Lung (tissue), 12 donors: ENCODE measurements around the gene TMEM150B. TPM values are rescaled to one million over a fixed set of nuclear protein-coding genes. Genes with fewer than 3 reads are reported as not detected.

Source experiments
- ATAC-seq: fragments of 200-7000 bp; cut with Tn5 transposase; one replicate; pipeline ENCODE4 v1.9.1; 2020; ENCODE audit warnings: moderate number of reproducible peaks; ENCODE audit not compliant: insufficient read depth, low FRiP score
- DNase-seq, 3 donors: peaks; one replicate each; pipeline ENCODE4 v3.0.0-alpha.2; 2013 to 2017
- H3K27ac ChIP-seq, 2 donors: one replicate each; pipeline ENCODE4 v1.5.1; 2013; ENCODE audit warnings: mild to moderate bottlenecking in 2 of 2, moderate library complexity in 2 of 2, control low read depth in 1 of 2, inconsistent platforms in 1 of 2, low read depth in 1 of 2, low read length in 1 of 2
- H3K27me3 ChIP-seq, 3 donors: one replicate each; pipeline ENCODE4 v1.5.1; 2013; ENCODE audit warnings: low read length in 2 of 3; ENCODE audit not compliant: control insufficient read depth in 3 of 3, insufficient read depth in 3 of 3
- H3K36me3 ChIP-seq, 4 donors: one replicate each; pipeline ENCODE4 v1.5.1; 2013; ENCODE audit warnings: low read length in 4 of 4, mild to moderate bottlenecking in 1 of 4, moderate library complexity in 1 of 4; ENCODE audit not compliant: control insufficient read depth in 4 of 4, insufficient read depth in 4 of 4
- H3K4me1 ChIP-seq, 5 donors: one replicate each; pipeline ENCODE4 v1.5.1; 2013; ENCODE audit warnings: low read length in 5 of 5, mild to moderate bottlenecking in 2 of 5, moderate library complexity in 1 of 5; ENCODE audit not compliant: control insufficient read depth in 5 of 5, insufficient read depth in 5 of 5
- H3K4me3 ChIP-seq: one replicate; pipeline ENCODE4 v1.5.1; 2013; ENCODE audit warnings: mild to moderate bottlenecking, control low read depth, moderate library complexity
- H3K9ac ChIP-seq, 2 donors: one replicate each; pipeline ENCODE4 v1.5.1; 2013; ENCODE audit warnings: low read length in 2 of 2, control low read depth in 1 of 2; ENCODE audit not compliant: insufficient read depth in 1 of 2
- H3K9me3 ChIP-seq, 4 donors: one replicate each; pipeline ENCODE4 v1.5.1; 2013; ENCODE audit warnings: low read length in 3 of 4, mild to moderate bottlenecking in 1 of 4, moderate library complexity in 1 of 4; ENCODE audit not compliant: control insufficient read depth in 4 of 4, insufficient read depth in 3 of 4
- WGBS, 2 donors: extraction: QIAGEN DNeasy Blood & Tissue Kit; methylation state at CpG; one replicate each; pipeline ENCODE4 v1.1.7; 2013; 5-methylcytosine and 5-hydroxymethylcytosine counted together
- polyA plus RNA-seq, 2 donors: library from polyadenylated mRNA; stranded (reverse); fragments of 200-250 nt; gene quantifications; one replicate each; pipeline ENCODE4 v1.2.1, GENCODE V29; 2013
- total RNA-seq, 2 donors: library from RNA; depleted of rRNA in 1 of 2; stranded (reverse); fragments of >200 nt in 1 of 2; gene quantifications; one replicate each; pipeline ENCODE4 v1.2.1, GENCODE V29; 2014 to 2021
- TF ChIP-seq, protein P1 (sequence below): IDR thresholded peaks from 2 replicates; pipeline ENCODE4 v1.5.1; 2012; ENCODE audit warnings: mild to moderate bottlenecking; ENCODE audit errors: control extremely low read depth, extremely low read depth
- donor health status: control.
- donor health status: control.
- donor health status: Bipolar disorder and iron deficiency.
- donor health status: healthy.
- donor health status: DM: yes; HTN: yes; CAD: no.

Gene TMEM150B
- total and polyA plus RNA-seq, 4 donors = 2.3 to 23.0 (median 17.0) TPM

DNA sequence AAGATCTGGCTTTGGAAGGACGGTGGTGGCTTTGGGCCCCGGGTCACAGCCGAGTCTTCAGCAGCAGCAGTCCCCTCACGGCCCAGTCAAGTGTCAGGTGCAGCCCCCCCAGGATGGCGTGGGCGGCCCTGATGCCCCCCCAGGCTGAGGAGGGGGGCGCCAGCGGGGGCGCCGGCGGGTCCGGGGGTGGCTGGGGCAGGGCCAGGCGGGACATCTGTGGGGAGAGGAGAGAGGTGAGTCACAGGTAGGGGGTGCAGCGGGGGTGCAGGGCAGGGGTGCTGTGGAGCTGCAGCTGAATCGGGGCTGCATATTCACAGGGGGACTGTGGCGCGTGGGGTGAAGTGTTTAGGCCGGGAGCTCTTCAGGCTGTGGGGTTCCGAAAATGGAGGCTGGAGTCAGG, 40.8 kb upstream of the TMEM150B start:
- Histone ChIP-seq H3K27me3 (peaks cover 0 to 22% (median 6%) of the 10 kb centered on the region in 3 donors), H3K9me3 (peaks cover 0 to 3% (median 0%) of the 10 kb centered on the region in 4 donors), H3K4me1 (peaks cover 0 to 11% (median 0%) of the 10 kb centered on the region in 5 donors), H3K4me3 (no peak overlapping the region), H3K27ac (no peak overlapping the region), H3K9ac (no peak overlapping the region), H3K36me3 (no peaks in the 10 kb centered on the region)
- WGBS, 2 donors = 71 to 75% methylated on average over 16 to 19 of the region's 19 CpGs
- TF ChIP-seq, protein P1, sequence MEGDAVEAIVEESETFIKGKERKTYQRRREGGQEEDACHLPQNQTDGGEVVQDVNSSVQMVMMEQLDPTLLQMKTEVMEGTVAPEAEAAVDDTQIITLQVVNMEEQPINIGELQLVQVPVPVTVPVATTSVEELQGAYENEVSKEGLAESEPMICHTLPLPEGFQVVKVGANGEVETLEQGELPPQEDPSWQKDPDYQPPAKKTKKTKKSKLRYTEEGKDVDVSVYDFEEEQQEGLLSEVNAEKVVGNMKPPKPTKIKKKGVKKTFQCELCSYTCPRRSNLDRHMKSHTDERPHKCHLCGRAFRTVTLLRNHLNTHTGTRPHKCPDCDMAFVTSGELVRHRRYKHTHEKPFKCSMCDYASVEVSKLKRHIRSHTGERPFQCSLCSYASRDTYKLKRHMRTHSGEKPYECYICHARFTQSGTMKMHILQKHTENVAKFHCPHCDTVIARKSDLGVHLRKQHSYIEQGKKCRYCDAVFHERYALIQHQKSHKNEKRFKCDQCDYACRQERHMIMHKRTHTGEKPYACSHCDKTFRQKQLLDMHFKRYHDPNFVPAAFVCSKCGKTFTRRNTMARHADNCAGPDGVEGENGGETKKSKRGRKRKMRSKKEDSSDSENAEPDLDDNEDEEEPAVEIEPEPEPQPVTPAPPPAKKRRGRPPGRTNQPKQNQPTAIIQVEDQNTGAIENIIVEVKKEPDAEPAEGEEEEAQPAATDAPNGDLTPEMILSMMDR = no peak
- DNase-seq = no peak
- no peak for ATAC-seq

DNA sequence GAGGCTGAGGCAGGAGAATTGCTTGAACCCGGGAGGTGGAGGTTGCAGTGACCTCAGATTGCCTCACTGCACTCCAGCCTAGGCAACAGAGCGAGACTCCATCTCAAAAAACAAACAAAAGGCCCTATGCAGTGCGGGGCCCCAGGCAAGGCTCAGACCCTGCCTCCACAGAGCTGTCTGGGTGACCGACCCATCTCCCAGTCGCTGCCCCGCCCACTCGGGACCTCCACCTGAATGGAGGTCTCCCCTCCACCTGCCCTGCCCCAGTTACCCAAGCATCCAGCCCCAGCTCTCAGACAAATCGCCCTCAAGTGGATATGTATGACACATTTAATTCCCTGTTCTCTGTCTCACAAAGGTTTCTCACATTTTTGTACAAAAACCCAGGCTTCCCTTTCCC, 40.1 kb upstream of the TMEM150B start:
- Histone ChIP-seq H3K4me3 (no peak overlapping the region), H3K27me3 (peaks cover 0 to 15% (median 2%) of the 10 kb centered on the region in 3 donors), H3K27ac (no peak overlapping the region), H3K9ac (no peak overlapping the region), H3K9me3 (no peaks in the 10 kb centered on the region), H3K36me3 (no peaks in the 10 kb centered on the region), H3K4me1 (peaks cover 0 to 11% (median 0%) of the 10 kb centered on the region in 5 donors)
- no peak for ATAC-seq
- no peak for DNase-seq
- WGBS, 2 donors = 82 to 90% methylated on average over 8 of the region's 8 CpGs
- TF ChIP-seq, protein P1 = no peak

DNA sequence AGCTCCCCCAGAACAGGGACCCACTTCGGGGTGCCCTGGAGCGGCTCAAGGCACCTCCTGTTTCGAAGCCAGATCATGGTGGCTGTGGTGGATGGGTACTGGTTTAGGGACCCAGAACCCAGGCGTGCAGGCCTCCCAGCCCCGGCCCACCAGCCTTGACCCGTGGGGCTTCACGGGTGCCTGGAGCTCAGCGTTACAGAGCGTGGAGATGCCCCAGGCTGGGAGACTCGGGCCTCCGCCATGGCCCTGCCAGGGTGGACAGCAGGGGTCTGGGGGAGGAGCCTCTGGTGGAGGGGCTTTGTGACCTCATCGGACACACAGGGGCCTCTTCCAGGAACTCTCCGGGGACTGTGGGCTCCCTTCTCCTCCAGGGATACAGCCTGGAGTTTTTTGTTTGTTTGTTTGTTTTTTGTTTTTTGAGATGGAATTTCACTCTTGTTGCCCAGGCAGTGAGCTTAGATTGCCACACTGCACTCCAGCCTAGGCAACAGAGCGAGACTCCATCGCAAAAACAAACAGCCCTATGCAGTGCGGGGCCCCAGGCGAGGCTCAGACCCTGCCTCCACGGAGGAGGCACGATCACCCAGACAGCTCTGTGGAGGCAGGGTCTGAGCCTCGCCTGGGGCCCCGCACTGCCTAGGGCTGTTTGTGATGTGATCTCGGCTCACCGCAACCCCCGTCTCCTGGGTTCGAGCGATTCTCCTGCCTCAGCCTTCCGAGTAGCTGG, 38.0 kb upstream of the TMEM150B start, which contains the start of gene GARIN5B:
Gene GARIN5B, minus strand, starts transcription at position 271 of the 727 bp plus-strand sequence. Its CDS starts 194 bp downstream, at position 77.
- no peak within 1 kb of the TSS for H3K27ac ChIP-seq
- no peaks in the 10 kb centered on the region for H3K36me3 ChIP-seq
- 80 to 86% methylated on average over 27 of the region's 27 CpGs for WGBS, 2 donors
- H3K9me3 ChIP-seq = no peaks in the 10 kb centered on the region
- DNase-seq (no peak), ATAC-seq (no peak)
- peaks cover 0 to 2% (median 0%) of the 10 kb centered on the region in 3 donors for H3K27me3 ChIP-seq
- no peak within 1 kb of the TSS for H3K4me3 ChIP-seq
- TF ChIP-seq, protein P1 = no peak
- no peak within 1 kb of the TSS for H3K9ac ChIP-seq
- peaks cover 0 to 2% (median 0%) of the 10 kb centered on the region in 5 donors for H3K4me1 ChIP-seq
